Femur (tissue), 1 donor: ENCODE results near the gene SLCO3A1.

Experiments used
- DNase-seq: peaks from one replicate; pipeline ENCODE4 v3.0.0-alpha.2; 2017

SLCO3A1 gene

GRCh38 chr15:91862891-91863504 lies 9.5 kb downstream of the SLCO3A1 start:
- no peak for DNase-seq

DNA sequence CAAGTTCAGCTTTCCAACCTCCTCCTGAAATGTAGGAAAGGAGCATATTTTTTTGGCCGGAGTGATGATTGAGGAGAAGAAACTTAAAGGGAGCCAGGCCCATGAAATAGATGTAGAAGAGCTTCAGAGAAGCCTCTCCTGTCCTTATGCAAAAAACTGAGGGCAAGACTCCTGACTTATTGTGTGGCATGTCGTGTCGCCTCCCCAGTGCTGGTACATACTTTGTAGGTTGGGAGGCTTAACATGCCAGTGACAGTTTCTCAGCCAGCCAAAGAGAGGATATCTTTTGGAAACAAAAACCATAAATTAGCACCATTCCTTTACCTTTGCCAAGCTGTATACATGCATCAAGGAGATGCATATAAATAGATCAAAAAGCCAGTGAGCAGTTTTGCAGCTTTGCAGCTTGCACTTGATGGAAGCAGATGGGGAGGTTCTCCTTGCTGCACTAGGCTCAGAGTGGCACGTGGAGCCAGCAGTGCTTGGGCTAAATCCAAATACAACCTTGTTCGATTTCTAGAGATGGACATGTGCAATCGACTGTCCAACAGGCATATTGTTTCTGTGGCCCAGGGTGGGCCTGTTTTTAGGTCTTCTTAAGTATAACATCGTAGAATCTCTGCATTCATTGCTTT lies 10.2 kb downstream of the SLCO3A1 start:
- no peak for DNase-seq

DNA sequence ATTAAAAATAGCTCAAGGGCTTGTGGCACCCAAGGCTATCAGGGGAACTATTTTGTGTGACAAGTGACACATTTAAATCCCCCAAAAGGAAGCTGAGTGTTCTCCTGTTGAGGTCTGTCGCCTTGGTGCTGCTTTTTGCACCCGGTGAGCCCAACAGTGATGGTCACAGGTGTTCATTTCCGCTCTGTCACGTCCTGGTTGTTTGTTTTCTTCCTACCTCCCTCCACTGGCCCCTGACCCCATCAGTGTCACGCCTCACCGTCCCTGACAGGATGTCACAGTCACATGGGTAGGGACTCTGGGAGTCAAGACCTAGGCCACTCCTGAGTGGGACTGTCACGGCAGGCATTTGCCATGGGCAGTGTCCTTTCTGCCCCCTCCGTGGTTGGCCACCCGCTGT lies 11.2 kb downstream of the SLCO3A1 start:
- no peak for DNase-seq

GRCh38 chr15:91865486-91865885 lies 12.0 kb downstream of the SLCO3A1 start:
- DNase-seq = no peak

GRCh38 chr15:91865950-91866349 lies 12.4 kb downstream of the SLCO3A1 start:
- no peak for DNase-seq

DNA sequence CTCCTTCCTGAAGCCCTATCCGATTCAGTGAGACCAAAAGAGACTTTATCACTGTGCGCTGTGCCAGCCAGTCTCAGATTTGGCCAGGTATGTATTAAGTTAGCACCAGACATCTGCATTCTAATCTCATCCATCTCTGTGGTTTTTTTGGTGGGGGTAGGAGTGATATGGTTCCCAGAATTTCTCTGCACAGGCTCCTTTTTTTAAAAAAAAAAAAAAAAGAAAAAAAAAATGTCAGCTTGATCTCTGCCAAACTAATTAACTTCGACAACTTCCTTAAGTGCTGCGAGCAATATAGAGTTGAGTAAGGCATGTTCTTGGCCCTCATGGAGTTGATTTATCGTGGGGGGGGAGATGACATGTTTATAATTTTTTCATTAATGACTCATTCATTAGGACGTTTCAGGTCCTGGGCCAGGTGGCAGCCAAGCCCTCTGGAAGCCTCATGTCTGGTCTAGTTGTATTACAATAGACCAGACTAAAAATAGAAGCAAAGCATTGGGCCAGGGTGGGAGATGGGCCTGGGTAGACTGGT lies 12.9 kb downstream of the SLCO3A1 start:
- no peak for DNase-seq

DNA sequence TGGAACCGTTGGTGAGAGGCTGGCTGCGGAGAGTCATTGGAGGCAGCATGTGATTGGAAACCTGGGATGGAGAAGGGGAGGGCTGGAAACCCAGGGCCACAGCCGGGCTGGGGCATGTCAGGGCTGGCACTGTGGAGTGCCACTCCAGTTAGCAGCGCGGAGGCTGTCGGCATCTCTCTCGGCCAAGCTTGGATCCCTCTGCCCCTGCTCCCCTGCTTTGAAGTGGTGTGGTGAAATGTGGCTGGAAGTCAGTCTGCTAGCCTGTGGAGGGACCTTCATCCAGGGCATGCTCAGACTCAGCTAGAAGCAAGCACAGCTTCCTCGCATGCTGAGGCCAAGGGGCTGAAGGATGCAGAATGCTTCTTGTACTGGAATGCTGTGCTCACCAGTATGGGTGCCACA lies 13.5 kb downstream of the SLCO3A1 start:
- DNase-seq = no peak

- peak; percentile 75 for DNase-seq
Observed at GRCh38 chr15:91867581-91868026, 14.1 kb downstream of the SLCO3A1 start.

- no peak for DNase-seq
Observed at GRCh38 chr15:91870876-91871537, 17.5 kb downstream of the SLCO3A1 start.

GRCh38 chr15:91871837-91872236 lies 18.3 kb downstream of the SLCO3A1 start:
- DNase-seq = no peak

- DNase-seq = no peak
Observed at GRCh38 chr15:91872356-91873137, 19.0 kb downstream of the SLCO3A1 start.

GRCh38 chr15:91873138-91873536 lies 19.6 kb downstream of the SLCO3A1 start:
- no peak for DNase-seq

- DNase-seq = no peak
Observed at GRCh38 chr15:91874171-91874570, 20.7 kb downstream of the SLCO3A1 start.

DNA sequence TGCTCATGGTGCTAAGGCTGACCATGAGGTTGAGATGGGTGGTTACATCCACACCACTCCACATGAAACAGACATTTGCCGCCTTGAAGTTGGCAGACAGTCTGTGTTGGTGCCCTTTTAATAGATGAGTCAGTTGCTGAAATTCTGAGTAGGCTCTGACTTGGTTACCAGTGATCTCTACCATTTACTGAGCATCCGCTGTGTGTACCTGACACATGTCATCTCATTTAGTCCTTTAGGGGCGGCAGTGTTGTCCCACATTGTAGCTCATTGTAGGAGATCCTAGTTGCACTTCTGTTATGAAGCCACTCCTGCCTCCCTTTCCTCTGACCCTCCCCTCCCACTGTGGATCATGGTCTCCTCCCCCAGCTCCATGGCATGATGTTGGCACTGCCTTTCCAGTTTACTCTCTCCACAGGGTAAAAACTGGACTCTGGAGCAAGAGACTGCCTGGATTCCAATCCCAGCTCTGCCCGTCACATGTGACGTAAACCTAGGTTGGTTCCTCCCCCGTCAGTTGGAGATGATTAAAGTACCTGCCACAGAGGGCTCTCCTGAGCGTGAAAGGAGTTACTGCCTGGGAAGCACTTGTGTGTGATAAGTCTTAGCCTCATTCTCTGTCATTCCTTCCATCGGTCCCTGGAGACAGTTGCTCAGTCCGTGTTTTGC lies 21.6 kb downstream of the SLCO3A1 start:
- DNase-seq = no peak

DNA sequence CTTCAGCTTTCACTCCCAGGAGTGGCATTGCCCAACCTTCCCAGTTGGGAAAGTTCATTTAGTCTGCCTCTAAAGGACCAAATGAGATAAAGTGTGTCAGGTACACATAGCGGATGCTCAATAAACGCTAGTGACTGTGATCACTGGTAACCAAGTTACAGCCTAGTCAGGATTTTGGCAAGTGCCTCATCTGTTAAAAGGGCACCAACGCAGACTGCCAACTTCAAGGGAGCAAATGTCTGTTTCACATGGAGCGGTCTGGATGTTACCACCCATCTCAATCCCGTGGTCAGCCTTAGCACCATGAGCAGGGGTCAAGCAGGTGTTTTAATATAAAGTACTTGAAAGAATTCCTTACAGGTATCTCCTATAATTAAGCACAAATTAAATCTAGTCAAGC lies 22.7 kb downstream of the SLCO3A1 start:
- no peak for DNase-seq

DNA sequence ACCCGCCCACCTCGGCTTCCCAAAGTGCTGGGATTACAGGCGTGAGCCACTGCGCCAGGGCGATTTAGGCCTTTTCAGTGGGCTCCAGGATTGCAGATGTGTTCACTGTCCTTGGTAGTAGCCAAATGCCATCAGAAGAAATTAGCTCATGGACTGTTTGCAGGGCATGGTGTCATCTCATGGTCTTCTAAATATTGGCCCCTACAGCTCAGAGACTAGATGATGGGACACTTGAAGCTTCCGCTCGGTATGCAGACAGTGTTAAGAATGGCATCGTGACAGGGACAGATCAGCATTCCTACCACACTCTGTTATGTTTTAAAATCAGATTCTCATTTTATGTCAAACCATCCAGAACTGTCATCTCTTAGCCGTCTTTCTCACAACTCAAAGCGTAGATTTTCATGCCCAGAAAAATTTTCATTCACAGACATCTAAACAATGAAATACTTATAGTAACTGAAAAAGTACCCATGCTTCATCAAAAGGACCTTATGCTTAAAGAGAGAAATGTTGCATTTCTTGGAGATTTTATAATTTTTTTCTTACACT lies 24.9 kb downstream of the SLCO3A1 start:
- no peak for DNase-seq

- DNase-seq = no peak
Observed at GRCh38 chr15:91879158-91879557, 25.6 kb downstream of the SLCO3A1 start.

DNA sequence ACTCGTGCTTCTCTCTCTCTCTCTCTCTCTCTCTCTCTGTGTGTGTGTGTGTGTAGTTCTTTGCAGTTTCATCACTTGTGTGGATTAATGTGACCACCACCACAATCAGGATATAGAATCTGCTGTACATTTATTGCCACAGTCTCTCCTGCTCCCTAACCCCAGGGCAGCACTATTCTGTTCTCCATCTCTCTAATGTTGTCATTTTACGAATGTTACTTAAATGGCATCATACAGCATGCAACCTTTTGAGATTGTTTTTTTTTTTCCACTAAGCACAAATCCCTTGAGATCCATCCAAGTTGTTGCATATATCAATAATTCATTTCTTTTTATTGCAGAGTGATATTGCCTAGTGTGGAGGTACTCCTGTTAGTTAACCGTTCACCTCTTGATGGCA lies 26.9 kb downstream of the SLCO3A1 start:
- no peak for DNase-seq

GRCh38 chr15:91881569-91882297 lies 28.2 kb downstream of the SLCO3A1 start:
- DNase-seq = no peak

- DNase-seq = no peak
Observed at GRCh38 chr15:91882858-91883586, 29.5 kb downstream of the SLCO3A1 start.

DNA sequence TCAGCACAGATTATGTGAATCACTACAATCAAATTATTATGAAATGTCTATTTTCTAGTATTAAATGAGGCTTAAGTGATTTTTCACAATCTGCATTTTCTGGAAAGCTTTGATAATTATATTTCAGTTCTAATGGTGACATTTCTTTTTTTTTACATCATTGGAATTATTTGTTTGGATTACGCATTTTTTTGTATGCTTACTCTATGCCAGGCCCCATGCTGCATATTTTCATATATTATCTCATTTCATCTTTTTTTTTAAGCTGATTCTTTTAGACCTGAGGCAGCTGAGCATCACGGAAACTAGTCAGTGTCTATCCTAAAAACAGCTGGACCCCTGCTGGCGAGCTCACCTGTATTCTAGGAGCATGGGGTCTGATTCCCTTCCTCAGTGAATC lies 31.1 kb downstream of the SLCO3A1 start:
- no peak for DNase-seq
